ENCODE data around the gene MUC5AC.

The MUC5AC gene

GRCh38 chr11:1222491-1223345, 65.0 kb downstream of the MUC5AC start, which contains the start of gene MUC5B:
TSS of gene MUC5B (plus strand) at chr11:1223066. CDS start at chr11:1223124, 58 bp downstream.
- H3K27ac ChIP-seq (ENCODE audit: low read depth in 2 of 2, low read length in 2 of 2), result peak within 1 kb of the TSS; percentile 70 to 74
- H3K9me3 ChIP-seq (ENCODE audit: control insufficient read depth in 2 of 2, low read length in 2 of 2), result no peaks in the 10 kb centered on the region
- no peaks in the 10 kb centered on the region for H3K36me3 ChIP-seq (ENCODE audit: control insufficient read depth in 2 of 2, insufficient read depth in 2 of 2, low read length in 2 of 2)
- no peaks in the 10 kb centered on the region for H3K27me3 ChIP-seq (ENCODE audit: control insufficient read depth in 2 of 2, insufficient read depth in 2 of 2, low read length in 2 of 2)
- peak within 1 kb of the TSS; percentile 54 to 61 for H3K4me3 ChIP-seq (ENCODE audit: low read length in 2 of 2)
- H3K9ac ChIP-seq (ENCODE audit: low read depth in 1 of 2, low read length in 2 of 2), result peak within 1 kb of the TSS; percentile 68 to 71
- H3K4me1 ChIP-seq (ENCODE audit: control insufficient read depth in 2 of 2, insufficient read depth in 2 of 2, low read length in 2 of 2), result peaks cover 40 to 52% of the 10 kb centered on the region in 2 donors

GRCh38 chr11:1223346-1224110, 65.8 kb downstream of the MUC5AC start:
- Histone ChIP-seq H3K4me1 (ENCODE audit: control insufficient read depth in 2 of 2, insufficient read depth in 2 of 2, low read length in 2 of 2) (peaks cover 37 to 51% of the 10 kb centered on the region in 2 donors), H3K9me3 (ENCODE audit: control insufficient read depth in 2 of 2, low read length in 2 of 2) (no peaks in the 10 kb centered on the region), H3K27ac (ENCODE audit: low read depth in 2 of 2, low read length in 2 of 2) (peak overlapping the region; percentile 70 to 74), H3K4me3 (ENCODE audit: low read length in 2 of 2) (peak overlapping the region; percentile 54 to 61), H3K36me3 (ENCODE audit: control insufficient read depth in 2 of 2, insufficient read depth in 2 of 2, low read length in 2 of 2) (no peaks in the 10 kb centered on the region), H3K27me3 (ENCODE audit: control insufficient read depth in 2 of 2, insufficient read depth in 2 of 2, low read length in 2 of 2) (no peaks in the 10 kb centered on the region), H3K9ac (ENCODE audit: low read depth in 1 of 2, low read length in 2 of 2) (peak overlapping the region; percentile 68 to 71)

- no peaks in the 10 kb centered on the region for H3K9me3 ChIP-seq (ENCODE audit: control insufficient read depth in 2 of 2, low read length in 2 of 2)
- H3K4me1 ChIP-seq (ENCODE audit: control insufficient read depth in 2 of 2, insufficient read depth in 2 of 2, low read length in 2 of 2), result peaks cover 33 to 47% of the 10 kb centered on the region in 2 donors
- no peaks in the 10 kb centered on the region for H3K27me3 ChIP-seq (ENCODE audit: control insufficient read depth in 2 of 2, insufficient read depth in 2 of 2, low read length in 2 of 2)
- peak overlapping the region; percentile 70 to 74 for H3K27ac ChIP-seq (ENCODE audit: low read depth in 2 of 2, low read length in 2 of 2)
- no peaks in the 10 kb centered on the region for H3K36me3 ChIP-seq (ENCODE audit: control insufficient read depth in 2 of 2, insufficient read depth in 2 of 2, low read length in 2 of 2)
- peak overlapping the region in 1 of 2 donors; percentile 71 for H3K9ac ChIP-seq (ENCODE audit: low read depth in 1 of 2, low read length in 2 of 2)
- peak overlapping the region; percentile 54 to 61 for H3K4me3 ChIP-seq (ENCODE audit: low read length in 2 of 2)
Measured at GRCh38 chr11:1224111-1224490, 66.3 kb downstream of the MUC5AC start.

- Histone ChIP-seq H3K9me3 (ENCODE audit: control insufficient read depth in 2 of 2, low read length in 2 of 2) (no peaks in the 10 kb centered on the region), H3K27me3 (ENCODE audit: control insufficient read depth in 2 of 2, insufficient read depth in 2 of 2, low read length in 2 of 2) (no peaks in the 10 kb centered on the region), H3K4me1 (ENCODE audit: control insufficient read depth in 2 of 2, insufficient read depth in 2 of 2, low read length in 2 of 2) (peaks cover 30 to 46% of the 10 kb centered on the region in 2 donors), H3K9ac (ENCODE audit: low read depth in 1 of 2, low read length in 2 of 2) (peak overlapping the region in 1 of 2 donors; percentile 59), H3K27ac (ENCODE audit: low read depth in 2 of 2, low read length in 2 of 2) (peak overlapping the region; percentile 63 to 70), H3K4me3 (ENCODE audit: low read length in 2 of 2) (no peak overlapping the region), H3K36me3 (ENCODE audit: control insufficient read depth in 2 of 2, insufficient read depth in 2 of 2, low read length in 2 of 2) (no peaks in the 10 kb centered on the region)
Measured at GRCh38 chr11:1224491-1225385, 67.0 kb downstream of the MUC5AC start.

GRCh38 chr11:1225386-1226225, 67.9 kb downstream of the MUC5AC start:
- H3K27ac ChIP-seq (ENCODE audit: low read depth in 2 of 2, low read length in 2 of 2), result no peak overlapping the region
- peak overlapping the region in 1 of 2 donors; percentile 59 for H3K9ac ChIP-seq (ENCODE audit: low read depth in 1 of 2, low read length in 2 of 2)
- no peaks in the 10 kb centered on the region for H3K9me3 ChIP-seq (ENCODE audit: control insufficient read depth in 2 of 2, low read length in 2 of 2)
- H3K4me1 ChIP-seq (ENCODE audit: control insufficient read depth in 2 of 2, insufficient read depth in 2 of 2, low read length in 2 of 2), result peaks cover 27 to 42% of the 10 kb centered on the region in 2 donors
- H3K4me3 ChIP-seq (ENCODE audit: low read length in 2 of 2), result no peak overlapping the region
- peaks cover 0 to 3% of the 10 kb centered on the region in 2 donors for H3K36me3 ChIP-seq (ENCODE audit: control insufficient read depth in 2 of 2, insufficient read depth in 2 of 2, low read length in 2 of 2)
- no peaks in the 10 kb centered on the region for H3K27me3 ChIP-seq (ENCODE audit: control insufficient read depth in 2 of 2, insufficient read depth in 2 of 2, low read length in 2 of 2)

- peaks cover 0 to 3% of the 10 kb centered on the region in 2 donors for H3K36me3 ChIP-seq (ENCODE audit: control insufficient read depth in 2 of 2, insufficient read depth in 2 of 2, low read length in 2 of 2)
- no peaks in the 10 kb centered on the region for H3K9me3 ChIP-seq (ENCODE audit: control insufficient read depth in 2 of 2, low read length in 2 of 2)
- H3K4me1 ChIP-seq (ENCODE audit: control insufficient read depth in 2 of 2, insufficient read depth in 2 of 2, low read length in 2 of 2), result peaks cover 23 to 34% of the 10 kb centered on the region in 2 donors
- no peak overlapping the region for H3K4me3 ChIP-seq (ENCODE audit: low read length in 2 of 2)
- H3K27me3 ChIP-seq (ENCODE audit: control insufficient read depth in 2 of 2, insufficient read depth in 2 of 2, low read length in 2 of 2), result no peaks in the 10 kb centered on the region
- H3K27ac ChIP-seq (ENCODE audit: low read depth in 2 of 2, low read length in 2 of 2), result no peak overlapping the region
- H3K9ac ChIP-seq (ENCODE audit: low read depth in 1 of 2, low read length in 2 of 2), result no peak overlapping the region
Measured at GRCh38 chr11:1226226-1226985, 68.7 kb downstream of the MUC5AC start.

GRCh38 chr11:1226986-1227550, 69.3 kb downstream of the MUC5AC start:
- peaks cover 0 to 3% of the 10 kb centered on the region in 2 donors for H3K36me3 ChIP-seq (ENCODE audit: control insufficient read depth in 2 of 2, insufficient read depth in 2 of 2, low read length in 2 of 2)
- no peak overlapping the region for H3K4me3 ChIP-seq (ENCODE audit: low read length in 2 of 2)
- no peaks in the 10 kb centered on the region for H3K27me3 ChIP-seq (ENCODE audit: control insufficient read depth in 2 of 2, insufficient read depth in 2 of 2, low read length in 2 of 2)
- no peak overlapping the region for H3K27ac ChIP-seq (ENCODE audit: low read depth in 2 of 2, low read length in 2 of 2)
- H3K9ac ChIP-seq (ENCODE audit: low read depth in 1 of 2, low read length in 2 of 2), result no peak overlapping the region
- H3K9me3 ChIP-seq (ENCODE audit: control insufficient read depth in 2 of 2, low read length in 2 of 2), result no peaks in the 10 kb centered on the region
- H3K4me1 ChIP-seq (ENCODE audit: control insufficient read depth in 2 of 2, insufficient read depth in 2 of 2, low read length in 2 of 2), result peaks cover 24 to 35% of the 10 kb centered on the region in 2 donors

- Histone ChIP-seq H3K9ac (ENCODE audit: low read depth in 1 of 2, low read length in 2 of 2) (no peak overlapping the region), H3K9me3 (ENCODE audit: control insufficient read depth in 2 of 2, low read length in 2 of 2) (no peaks in the 10 kb centered on the region), H3K27ac (ENCODE audit: low read depth in 2 of 2, low read length in 2 of 2) (no peak overlapping the region), H3K36me3 (ENCODE audit: control insufficient read depth in 2 of 2, insufficient read depth in 2 of 2, low read length in 2 of 2) (peaks cover 0 to 3% of the 10 kb centered on the region in 2 donors), H3K4me1 (ENCODE audit: control insufficient read depth in 2 of 2, insufficient read depth in 2 of 2, low read length in 2 of 2) (peaks cover 23 to 34% of the 10 kb centered on the region in 2 donors), H3K27me3 (ENCODE audit: control insufficient read depth in 2 of 2, insufficient read depth in 2 of 2, low read length in 2 of 2) (no peaks in the 10 kb centered on the region), H3K4me3 (ENCODE audit: low read length in 2 of 2) (no peak overlapping the region)
Measured at GRCh38 chr11:1227551-1228100, 69.9 kb downstream of the MUC5AC start.

Measured in mucosa of rectum (tissue), 2 donors.